HuH-7.5 (cell line): Measurements from ENCODE around the gene CTRL.

Experiments
- DNase-seq: peaks from one replicate; pipeline ENCODE4 v3.0.0; 2011; ENCODE audit warnings: low spot score

CTRL gene

DNA sequence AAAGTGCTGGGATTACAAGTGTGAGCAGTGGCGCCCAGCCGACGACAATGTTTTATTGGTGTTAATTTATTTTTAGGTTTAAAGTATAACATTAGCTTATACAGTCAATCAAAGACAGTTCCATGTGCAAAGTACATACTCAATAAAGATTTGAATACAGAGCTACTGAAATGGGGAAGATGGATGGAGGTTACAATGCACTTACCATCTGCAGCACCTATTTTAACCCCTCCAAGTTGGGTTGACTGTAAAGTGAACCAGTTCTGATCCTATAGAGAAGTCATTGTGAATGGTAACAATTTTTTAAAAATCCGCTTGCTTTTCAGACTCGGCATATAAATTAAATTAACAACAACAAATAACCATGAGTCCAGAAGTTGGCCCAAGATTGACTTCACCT is 39.3 kb downstream of the CTRL start:
- no peak for DNase-seq

- no peak for DNase-seq
These were observed 43.3 kb downstream of the CTRL start for GRCh38 chr16:67888331-67888730.

DNA sequence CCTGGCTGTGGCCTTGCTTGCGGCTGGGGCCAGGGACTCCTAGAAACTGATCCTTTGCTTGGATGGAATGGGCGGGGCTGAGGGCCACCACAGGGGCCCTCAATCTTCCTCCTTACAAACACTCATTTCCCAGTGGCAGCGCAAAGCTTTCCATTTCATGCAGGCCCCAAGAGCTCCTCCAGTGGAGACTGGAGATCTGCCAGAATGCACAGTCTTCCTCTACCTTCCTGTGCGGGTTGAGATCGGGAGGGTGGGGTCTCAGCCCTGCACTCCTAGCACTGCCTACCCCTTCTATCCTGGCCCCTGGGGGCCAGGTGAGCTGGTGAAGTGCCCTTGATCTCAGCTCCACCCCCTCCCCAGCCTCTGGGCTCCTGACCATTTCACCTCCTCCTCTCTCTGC is 45.3 kb downstream of the CTRL start:
- no peak for DNase-seq

DNA sequence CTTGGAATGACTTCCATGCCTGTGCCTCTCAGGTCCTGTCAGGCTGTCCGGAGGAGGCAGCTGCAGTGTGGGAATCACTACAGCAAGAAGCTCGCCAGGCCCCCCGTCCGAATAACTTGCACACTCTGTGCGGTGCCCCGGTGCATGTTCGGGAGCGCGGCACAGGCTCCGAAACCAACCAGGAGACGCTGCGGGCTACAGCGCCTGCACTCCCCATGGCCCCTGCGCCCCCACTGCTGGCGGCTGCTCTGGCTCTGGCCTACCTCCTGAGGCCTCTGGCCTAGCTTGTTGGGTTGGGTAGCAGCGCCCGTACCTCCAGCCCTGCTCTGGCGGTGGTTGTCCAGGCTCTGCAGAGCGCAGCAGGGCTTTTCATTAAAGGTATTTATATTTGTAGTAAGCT is 45.7 kb downstream of the CTRL start:
- no peak for DNase-seq

DNA sequence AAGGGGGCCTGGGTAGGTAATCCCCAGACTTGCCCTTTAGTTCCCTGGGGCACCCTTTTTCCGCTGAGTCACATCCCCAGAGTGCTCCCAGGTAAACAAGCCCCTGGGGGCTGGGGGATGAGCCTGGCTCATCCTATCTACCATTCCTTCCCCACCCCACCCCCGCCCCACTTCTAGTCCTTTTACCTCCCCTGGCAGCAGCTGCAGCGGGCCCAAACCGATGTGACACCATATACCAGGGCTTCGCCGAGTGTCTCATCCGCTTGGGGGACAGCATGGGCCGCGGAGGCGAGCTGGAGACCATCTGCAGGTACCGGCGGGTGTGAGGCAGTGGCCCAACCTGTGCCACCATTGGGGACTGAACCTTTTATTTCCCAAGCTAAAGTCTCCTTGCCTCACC is 46.1 kb downstream of the CTRL start:
- no peak for DNase-seq

- DNase-seq = peak; percentile 61
These were observed 47.0 kb downstream of the CTRL start, which contains the start of gene NRN1L for GRCh38 chr16:67884684-67885083. Gene NRN1L (plus strand): TSS chr16:67884885. CDS start chr16:67884904, 19 bp downstream.

GRCh38 chr16:67883872-67884261 is 47.8 kb downstream of the CTRL start:
- DNase-seq = peak; percentile 97

DNA sequence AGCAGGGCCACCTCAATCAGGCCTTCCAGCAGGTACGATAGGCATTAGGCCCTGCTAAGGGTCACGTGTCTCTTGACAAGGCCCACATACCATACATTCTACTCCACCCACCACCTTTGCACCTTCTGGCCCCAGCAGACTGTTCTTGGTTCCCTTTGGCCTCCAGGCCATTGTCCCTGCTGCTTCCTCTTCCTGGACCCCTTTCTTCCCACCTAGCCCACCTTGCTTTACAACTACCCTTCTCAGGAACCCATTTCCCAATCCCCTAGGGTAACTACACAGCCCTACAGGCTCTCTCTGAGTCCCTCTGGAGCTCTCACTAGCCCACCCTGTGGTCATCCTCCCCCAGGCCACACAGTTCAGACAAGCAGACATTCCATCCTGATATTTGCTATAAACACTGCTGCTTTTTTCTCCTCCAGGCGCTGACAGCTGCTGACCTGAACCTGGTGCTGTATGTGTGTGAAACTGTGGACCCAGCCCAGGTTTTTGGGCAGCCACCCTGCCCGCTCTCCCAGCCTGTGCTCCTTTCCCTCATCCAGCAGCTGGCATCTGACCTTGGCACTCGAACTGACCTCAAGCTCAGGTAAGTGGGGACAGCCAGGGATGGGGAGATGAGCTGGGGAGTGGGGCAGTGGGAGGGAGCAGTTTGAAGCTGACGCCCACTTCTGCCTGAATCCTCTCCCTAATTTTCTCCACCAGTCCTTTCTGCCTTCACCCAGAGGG is 48.4 kb downstream of the CTRL start:
- no peak for DNase-seq

GRCh38 chr16:67882374-67883145 is 49.1 kb downstream of the CTRL start:
- DNase-seq = no peak

- no peak for DNase-seq
These were observed 50.0 kb downstream of the CTRL start for GRCh38 chr16:67881621-67882161.

- DNase-seq = no peak
These were observed 51.1 kb downstream of the CTRL start for GRCh38 chr16:67880584-67880983.

GRCh38 chr16:67879936-67880335 is 51.7 kb downstream of the CTRL start:
- no peak for DNase-seq
